Measurements from ENCODE around the gene HECA.

The HECA gene

DNA sequence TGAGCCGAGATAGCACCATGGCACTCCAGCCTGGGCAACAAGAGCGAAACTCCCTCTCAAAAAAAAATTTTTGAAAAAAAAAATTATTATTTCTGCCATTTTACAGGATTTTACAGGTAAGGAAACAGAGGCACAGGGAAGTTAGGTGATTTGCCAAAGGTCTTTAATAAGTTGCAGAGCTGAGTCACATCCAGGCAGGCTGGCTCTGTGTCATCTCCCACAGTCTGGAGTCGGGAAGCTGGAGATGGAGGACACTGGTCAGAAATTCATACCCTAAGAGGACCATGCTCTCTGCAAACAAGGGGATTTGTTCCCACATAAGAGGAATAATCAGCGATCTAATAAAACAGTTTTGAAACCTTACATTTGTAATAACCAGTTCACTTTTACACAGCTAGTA, 24.1 kb downstream of the HECA start:
- peaks cover 61 to 100% (median 92%) of the 10 kb centered on the region in 11 experiments for H4K20me1 ChIP-seq

DNA sequence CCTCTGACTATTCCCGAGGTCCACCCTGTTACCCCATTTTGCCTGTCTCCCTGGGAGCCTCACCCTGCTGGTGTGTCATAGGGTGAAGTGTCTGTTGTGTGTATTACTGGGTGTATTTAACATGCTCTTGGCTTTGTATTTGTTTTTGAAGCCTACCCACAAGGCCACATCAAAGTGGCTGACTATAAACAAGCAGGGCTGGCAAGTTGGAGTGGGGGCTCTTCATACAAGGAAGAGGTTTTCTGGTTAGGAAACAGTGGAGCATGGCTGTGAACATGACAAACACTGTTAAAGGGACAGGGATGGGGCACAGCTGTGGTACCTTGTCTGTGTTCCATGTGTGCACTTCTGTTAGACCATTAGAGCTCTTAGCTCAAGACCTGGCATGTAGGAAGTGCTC, 26.3 kb downstream of the HECA start:
- no peaks in the 10 kb centered on the region for H3K9me3 ChIP-seq (replicated peaks in 1 of 11)
- H3K27ac ChIP-seq, result peak overlapping the region in 8 of 11 experiments; percentile 1 to 43 (median 10); a peak in 5 of 22 replicates
- H3K4me3 ChIP-seq, result no peak overlapping the region
- H3K36me3 ChIP-seq, result peaks cover 25 to 56% (median 35%) of the 10 kb centered on the region in 11 experiments
- H3K27me3 ChIP-seq, result no peaks in the 10 kb centered on the region
- peak overlapping the region; percentile 43 to 77 (median 65) for H3K4me2 ChIP-seq
- H3K4me1 ChIP-seq, result peaks cover 30 to 74% (median 40%) of the 10 kb centered on the region in 10 experiments
- TF ChIP-seq Cebpa-rat (IDR thresholded peaks at IDR 0.05), result no peak
- H3K9ac ChIP-seq, result peak overlapping the region in 4 of 11 experiments; percentile 7 to 12 (median 11); a peak in 1 of 22 replicates
- H4K20me1 ChIP-seq, result peaks cover 63 to 100% (median 94%) of the 10 kb centered on the region in 11 experiments

More for the DNA sequence above, 24.1 kb downstream of the HECA start:
- Histone ChIP-seq H3K27me3 (no peaks in the 10 kb centered on the region), H3K9me3 (replicated peaks in 1 of 11) (no peaks in the 10 kb centered on the region), H3K9ac (no peak overlapping the region), H3K27ac (no peak overlapping the region), H3K4me2 (no peak overlapping the region; a peak in 1 of 22 replicates), H3K4me3 (no peak overlapping the region), H3K36me3 (peaks cover 20 to 63% (median 31%) of the 10 kb centered on the region in 11 experiments; a peak in 20 of 22 replicates), H3K4me1 (peaks cover 30 to 57% (median 40%) of the 10 kb centered on the region in 10 experiments)
- no peak for TF ChIP-seq Cebpa-rat (IDR thresholded peaks at IDR 0.05)

DNA sequence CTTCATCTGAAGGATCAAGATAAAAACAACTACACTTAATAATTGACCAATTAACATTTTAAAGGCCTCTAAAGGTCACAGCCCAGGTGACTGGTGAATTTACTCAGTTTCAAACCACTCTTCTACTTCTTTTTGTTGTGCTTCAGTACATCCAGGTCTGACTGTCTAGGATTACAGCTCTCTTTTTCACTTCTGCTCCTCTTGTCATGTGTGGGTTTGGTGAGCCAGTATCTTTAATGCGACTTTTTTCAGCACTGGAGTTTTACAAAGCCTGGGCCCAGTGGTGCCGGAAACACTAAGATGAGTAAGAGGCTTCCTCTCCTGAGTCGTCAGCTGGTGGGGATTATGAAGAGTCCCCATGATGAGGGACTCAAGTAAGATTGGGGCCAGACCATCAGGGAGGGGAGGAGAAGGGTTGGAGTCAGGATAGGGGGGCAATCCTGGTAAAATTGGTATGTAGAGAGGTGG, 27.0 kb downstream of the HECA start:
- Histone ChIP-seq H3K36me3 (peaks cover 29 to 56% (median 36%) of the 10 kb centered on the region in 11 experiments), H3K4me3 (no peak overlapping the region), H3K27ac (peak overlapping the region in 7 of 11 experiments; percentile 3 to 43 (median 19); a peak in 6 of 22 replicates), H3K27me3 (no peaks in the 10 kb centered on the region), H3K9ac (no peak overlapping the region), H4K20me1 (peaks cover 68 to 100% (median 95%) of the 10 kb centered on the region in 11 experiments), H3K9me3 (replicated peaks in 1 of 11) (no peaks in the 10 kb centered on the region), H3K4me2 (peak overlapping the region; percentile 43 to 77 (median 65)), H3K4me1 (peaks cover 30 to 74% (median 40%) of the 10 kb centered on the region in 10 experiments)
- no peak for TF ChIP-seq Cebpa-rat (IDR thresholded peaks at IDR 0.05)

DNA sequence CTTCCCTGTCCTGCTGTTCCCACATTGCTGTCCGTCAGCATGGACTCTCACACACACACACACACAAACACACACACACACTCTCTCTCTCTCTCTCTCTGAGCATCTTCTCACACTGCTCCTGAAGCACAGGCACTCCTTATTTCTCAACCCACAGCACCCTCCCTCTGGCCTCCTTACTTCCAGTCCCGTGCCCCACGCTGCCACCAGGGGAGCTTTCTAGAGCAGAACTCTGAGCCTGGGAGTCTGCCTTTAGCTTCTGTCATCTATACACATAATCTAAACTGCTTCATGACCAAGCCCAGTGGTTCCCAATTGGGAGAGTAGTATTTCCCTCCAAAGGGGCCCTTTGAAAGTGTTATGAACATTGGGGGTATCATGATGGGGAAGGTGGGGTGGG, 29.1 kb downstream of the HECA start:
- no peaks in the 10 kb centered on the region for H3K9me3 ChIP-seq (replicated peaks in 1 of 11)
- H3K27ac ChIP-seq, result no peak overlapping the region
- H3K4me2 ChIP-seq, result peak overlapping the region in 1 of 11 experiments; percentile 38; a peak in 1 of 22 replicates
- H3K4me1 ChIP-seq, result peaks cover 30 to 69% (median 40%) of the 10 kb centered on the region in 10 experiments
- H3K4me3 ChIP-seq, result no peak overlapping the region
- no peak overlapping the region for H3K9ac ChIP-seq
- H3K36me3 ChIP-seq, result peaks cover 40 to 57% (median 53%) of the 10 kb centered on the region in 11 experiments
- no peaks in the 10 kb centered on the region for H3K27me3 ChIP-seq
- peaks cover 66 to 100% (median 90%) of the 10 kb centered on the region in 11 experiments for H4K20me1 ChIP-seq
- TF ChIP-seq Cebpa-rat (IDR thresholded peaks at IDR 0.05), result no peak

DNA sequence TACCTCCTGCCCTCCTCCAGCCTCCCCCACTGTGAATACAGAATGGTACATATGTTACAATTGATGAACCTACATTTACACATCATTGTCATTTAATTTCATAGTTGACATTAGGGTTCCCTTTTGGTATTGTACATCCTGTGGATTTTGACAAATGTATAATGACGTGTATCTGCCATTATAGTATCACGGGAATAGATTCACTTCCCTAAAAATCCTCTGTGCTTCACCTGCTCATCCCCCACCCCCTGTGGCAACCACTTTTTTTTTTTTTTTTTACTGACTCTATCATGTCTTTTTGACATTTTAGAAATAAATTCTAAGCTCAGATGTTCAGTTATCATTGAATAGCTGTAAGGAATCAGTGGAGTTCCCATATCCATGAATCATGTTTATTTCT, 30.4 kb downstream of the HECA start:
- Histone ChIP-seq H3K9me3 (replicated peaks in 1 of 11) (no peaks in the 10 kb centered on the region), H4K20me1 (peaks cover 52 to 100% (median 81%) of the 10 kb centered on the region in 11 experiments), H3K4me1 (peaks cover 25 to 56% (median 30%) of the 10 kb centered on the region in 10 experiments), H3K9ac (no peak overlapping the region), H3K36me3 (peaks cover 52 to 67% (median 60%) of the 10 kb centered on the region in 11 experiments), H3K4me3 (no peak overlapping the region), H3K4me2 (peak overlapping the region in 3 of 11 experiments; percentile 14 to 42 (median 20); a peak in 4 of 22 replicates), H3K27me3 (no peaks in the 10 kb centered on the region), H3K27ac (no peak overlapping the region)
- TF ChIP-seq Cebpa-rat (IDR thresholded peaks at IDR 0.05), result no peak

DNA sequence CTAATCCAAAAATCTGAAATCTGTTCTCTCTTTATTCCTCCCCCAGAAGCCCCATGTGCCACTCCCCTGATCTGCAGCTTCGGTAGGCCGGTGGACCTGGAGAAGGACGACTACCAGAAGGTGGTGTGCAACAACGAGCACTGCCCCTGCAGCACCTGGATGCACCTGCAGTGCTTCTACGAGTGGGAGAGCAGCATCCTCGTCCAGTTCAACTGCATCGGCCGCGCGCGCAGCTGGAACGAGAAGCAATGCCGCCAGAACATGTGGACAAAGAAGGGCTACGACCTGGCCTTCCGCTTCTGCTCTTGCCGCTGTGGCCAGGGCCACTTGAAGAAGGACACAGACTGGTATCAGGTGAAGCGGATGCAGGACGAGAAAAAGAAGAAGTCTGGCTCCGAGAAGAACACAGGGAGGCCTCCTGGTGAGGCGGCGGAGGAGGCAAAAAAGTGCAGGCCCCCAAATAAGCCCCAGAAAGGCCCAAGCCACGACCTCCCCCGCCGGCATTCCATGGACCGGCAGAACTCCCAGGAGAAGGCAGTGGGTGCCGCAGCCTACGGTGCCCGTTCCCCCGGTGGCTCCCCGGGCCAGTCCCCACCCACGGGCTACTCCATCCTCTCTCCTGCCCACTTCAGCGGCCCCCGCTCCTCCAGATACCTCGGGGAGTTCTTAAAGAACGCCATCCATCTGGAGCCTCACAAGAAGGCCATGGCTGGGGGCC, 31.5 kb downstream of the HECA start:
- H3K27ac ChIP-seq, result no peak overlapping the region
- no peaks in the 10 kb centered on the region for H3K27me3 ChIP-seq
- H3K4me2 ChIP-seq, result no peak overlapping the region
- no peak overlapping the region for H3K9ac ChIP-seq
- TF ChIP-seq Cebpa-rat (IDR thresholded peaks at IDR 0.05), result no peak
- no peak overlapping the region for H3K4me3 ChIP-seq
- H3K4me1 ChIP-seq, result peaks cover 14 to 45% (median 19%) of the 10 kb centered on the region in 10 experiments
- no peaks in the 10 kb centered on the region for H3K9me3 ChIP-seq (replicated peaks in 1 of 11)
- H4K20me1 ChIP-seq, result peaks cover 42 to 100% (median 77%) of the 10 kb centered on the region in 11 experiments
- H3K36me3 ChIP-seq, result peaks cover 62 to 78% (median 71%) of the 10 kb centered on the region in 11 experiments

DNA sequence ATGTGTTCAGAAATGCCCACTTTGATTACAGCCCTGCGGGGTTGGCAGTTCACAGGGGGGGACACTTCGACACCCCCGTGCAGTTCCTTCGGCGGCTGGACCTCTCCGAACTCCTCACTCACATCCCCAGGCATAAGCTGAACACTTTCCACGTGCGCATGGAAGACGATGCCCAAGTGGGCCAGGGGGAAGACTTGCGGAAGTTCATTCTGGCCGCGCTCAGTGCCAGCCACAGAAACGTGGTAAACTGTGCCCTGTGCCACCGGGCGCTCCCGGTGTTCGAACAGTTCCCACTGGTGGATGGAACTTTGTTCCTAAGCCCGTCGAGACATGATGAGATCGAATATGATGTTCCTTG, 32.1 kb downstream of the HECA start:
- Histone ChIP-seq H3K27me3 (no peaks in the 10 kb centered on the region), H3K4me1 (peaks cover 8 to 40% (median 14%) of the 10 kb centered on the region in 10 experiments), H3K27ac (no peak overlapping the region), H3K4me2 (no peak overlapping the region), H4K20me1 (peaks cover 38 to 100% (median 72%) of the 10 kb centered on the region in 11 experiments), H3K36me3 (peaks cover 66 to 83% (median 76%) of the 10 kb centered on the region in 11 experiments), H3K4me3 (no peak overlapping the region), H3K9ac (no peak overlapping the region), H3K9me3 (replicated peaks in 1 of 11) (no peaks in the 10 kb centered on the region)
- no peak for TF ChIP-seq Cebpa-rat (IDR thresholded peaks at IDR 0.05)

DNA sequence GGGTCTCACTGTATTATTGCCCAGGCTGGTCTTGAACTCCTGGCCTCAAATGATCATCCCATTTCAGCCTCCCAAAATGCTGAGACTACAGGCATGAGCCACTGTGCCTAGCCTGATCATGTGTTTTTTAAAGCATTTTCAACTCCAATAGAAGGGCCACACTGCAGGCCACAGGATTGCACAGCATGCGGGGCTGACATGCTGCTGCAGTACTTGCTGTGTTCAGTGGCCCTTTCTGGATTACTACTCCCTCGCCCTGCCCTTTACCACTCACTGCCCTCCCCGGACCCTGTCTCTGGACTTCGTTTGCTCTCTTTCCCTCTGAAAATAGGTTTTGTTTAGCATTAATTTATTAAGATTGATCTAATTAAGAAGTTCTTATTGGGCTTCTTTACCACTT, 37.3 kb downstream of the HECA start:
- H3K9me3 ChIP-seq (replicated peaks in 1 of 11), result no peaks in the 10 kb centered on the region
- peaks cover 8 to 100% (median 43%) of the 10 kb centered on the region in 11 experiments; a peak in 15 of 22 replicates for H4K20me1 ChIP-seq
- H3K4me1 ChIP-seq, result peaks cover 38 to 50% (median 43%) of the 10 kb centered on the region in 10 experiments
- H3K4me2 ChIP-seq, result no peak overlapping the region
- no peak overlapping the region for H3K27ac ChIP-seq
- H3K9ac ChIP-seq, result no peak overlapping the region
- peaks cover 70 to 93% (median 81%) of the 10 kb centered on the region in 11 experiments for H3K36me3 ChIP-seq
- H3K27me3 ChIP-seq, result no peaks in the 10 kb centered on the region
- TF ChIP-seq Cebpa-rat (IDR thresholded peaks at IDR 0.05), result no peak
- H3K4me3 ChIP-seq, result no peak overlapping the region

DNA sequence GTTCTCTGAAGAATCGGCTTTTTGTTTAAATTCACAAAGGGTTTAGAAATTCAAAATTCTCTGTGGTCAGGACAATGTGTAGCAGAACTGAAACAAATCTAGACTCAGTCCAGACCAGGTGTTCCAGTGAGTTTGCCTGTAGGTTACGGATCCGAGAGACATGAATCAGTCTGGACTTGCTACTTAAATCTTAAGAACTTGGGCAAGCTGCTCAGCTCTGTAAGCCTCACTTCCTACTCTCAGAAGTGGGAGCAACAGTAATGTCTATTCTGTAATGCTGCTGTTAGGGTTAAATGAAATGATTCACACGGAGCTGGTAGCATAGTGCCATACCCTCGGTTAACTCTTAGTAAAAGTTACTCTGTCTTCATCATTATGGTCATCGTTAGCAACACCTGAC, 37.7 kb downstream of the HECA start:
- no peak overlapping the region for H3K27ac ChIP-seq
- no peak overlapping the region for H3K4me3 ChIP-seq
- H4K20me1 ChIP-seq, result peaks cover 4 to 100% (median 39%) of the 10 kb centered on the region in 11 experiments; a peak in 15 of 22 replicates
- H3K4me1 ChIP-seq, result peaks cover 43 to 54% (median 47%) of the 10 kb centered on the region in 10 experiments
- H3K4me2 ChIP-seq, result peak overlapping the region in 2 of 11 experiments; percentile 5 to 13; a peak in 3 of 22 replicates
- H3K9me3 ChIP-seq (replicated peaks in 1 of 11), result no peaks in the 10 kb centered on the region; a peak in 1 of 22 replicates
- peaks cover 70 to 93% (median 81%) of the 10 kb centered on the region in 11 experiments for H3K36me3 ChIP-seq
- H3K9ac ChIP-seq, result no peak overlapping the region
- TF ChIP-seq Cebpa-rat (IDR thresholded peaks at IDR 0.05), result no peak
- no peaks in the 10 kb centered on the region for H3K27me3 ChIP-seq
